ENCODE data around the gene CDKN2B-AS1. TPM values are rescaled to one million over a fixed set of nuclear protein-coding genes. Genes with fewer than 3 reads are reported as not detected.
A peak's percentile ranks its signal among the peaks of the same experiment; 100 is the strongest.

The CDKN2B-AS1 gene
- polyA plus RNA-seq, 12 donors: 0.17 to 0.29 (median 0.19) TPM; not detected in 7

DNA sequence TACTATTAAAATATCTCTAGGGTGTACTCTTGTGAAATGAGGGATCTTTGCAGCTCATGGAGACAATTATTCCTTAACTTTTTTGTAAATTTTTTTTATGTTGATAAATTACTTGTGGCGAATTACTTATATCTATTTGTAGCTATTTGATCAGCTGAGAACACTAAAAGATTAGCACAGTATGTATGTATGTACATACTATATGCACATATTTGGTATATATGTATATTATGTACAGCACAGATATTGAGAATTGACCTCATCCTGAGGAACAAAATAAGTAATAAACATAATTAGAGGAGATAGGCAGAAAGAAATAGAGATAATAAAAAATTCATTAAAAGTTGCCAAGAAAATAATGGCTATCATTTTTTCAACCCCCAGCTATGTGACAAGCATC is 12.2 kb upstream of the CDKN2B-AS1 start:
- no peak for DNase-seq

DNA sequence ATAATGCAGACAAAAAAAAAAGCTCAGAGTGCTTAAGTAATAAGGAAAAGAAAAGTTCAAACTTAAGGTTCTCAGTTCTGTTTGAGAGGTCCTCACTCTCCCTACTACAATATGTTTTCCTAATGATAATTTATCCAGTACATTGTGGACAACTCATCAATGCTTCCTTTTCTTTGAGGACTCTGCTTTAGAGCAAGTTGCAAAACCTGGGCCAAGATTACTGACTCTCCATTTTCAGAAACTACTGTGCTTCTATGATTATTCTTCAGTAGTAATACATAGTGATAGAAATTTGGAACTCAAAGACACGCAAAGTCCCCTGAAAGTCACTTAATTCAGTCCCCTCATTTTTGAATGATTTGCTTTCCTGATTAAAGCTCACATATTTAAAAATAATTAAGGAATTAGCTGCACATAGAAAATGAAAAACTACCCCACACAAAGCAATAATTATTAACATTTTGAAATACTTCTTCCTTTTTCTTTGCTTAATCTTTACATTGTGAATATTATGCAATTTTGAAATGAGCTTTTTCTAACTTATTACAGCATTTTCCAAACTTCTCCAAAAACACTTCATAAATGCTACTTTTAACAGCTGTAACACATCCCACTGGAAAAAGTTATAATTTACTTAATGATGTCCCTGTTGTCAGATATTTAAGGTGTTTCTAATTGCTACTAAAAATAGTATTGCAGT is 11.6 kb upstream of the CDKN2B-AS1 start:
- no peak for DNase-seq

DNA sequence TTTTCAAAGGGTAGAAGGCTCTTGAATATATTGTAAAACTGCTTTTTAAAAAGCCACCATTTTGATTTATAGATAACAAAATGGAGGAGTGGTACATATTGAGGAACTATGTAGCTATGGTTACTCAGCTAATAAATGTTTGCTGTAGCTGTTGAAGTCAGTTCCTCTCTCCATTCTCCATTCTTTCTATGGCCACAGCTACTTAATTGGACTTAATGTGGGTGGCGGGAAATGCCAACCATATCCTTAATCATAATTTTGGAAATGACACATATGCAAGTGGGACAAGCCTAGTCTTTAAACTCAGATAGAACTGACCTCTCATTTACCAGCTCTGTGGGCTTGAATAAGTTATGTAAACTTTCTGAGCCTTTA is 11.0 kb upstream of the CDKN2B-AS1 start:
- DNase-seq: no peak

DNA sequence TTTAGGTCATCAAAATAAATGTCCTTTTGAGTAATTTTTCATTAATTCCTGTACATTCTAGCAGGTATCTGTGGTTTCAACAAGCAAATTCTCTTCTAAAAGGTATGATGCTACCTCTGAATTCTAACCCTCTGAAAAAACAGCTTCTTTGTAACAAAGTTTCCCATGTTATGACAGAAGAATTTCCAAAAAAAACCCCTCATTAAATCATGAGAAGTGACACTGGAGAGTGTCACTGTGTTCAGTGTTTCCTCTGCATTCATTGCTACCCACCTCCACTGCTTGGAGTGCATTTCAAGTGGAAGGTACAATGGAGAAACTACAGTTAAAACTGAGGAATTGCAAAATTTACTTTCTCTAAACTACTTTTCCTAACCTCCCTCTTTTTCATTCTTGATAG is 10.5 kb upstream of the CDKN2B-AS1 start:
- no peak for DNase-seq

DNA sequence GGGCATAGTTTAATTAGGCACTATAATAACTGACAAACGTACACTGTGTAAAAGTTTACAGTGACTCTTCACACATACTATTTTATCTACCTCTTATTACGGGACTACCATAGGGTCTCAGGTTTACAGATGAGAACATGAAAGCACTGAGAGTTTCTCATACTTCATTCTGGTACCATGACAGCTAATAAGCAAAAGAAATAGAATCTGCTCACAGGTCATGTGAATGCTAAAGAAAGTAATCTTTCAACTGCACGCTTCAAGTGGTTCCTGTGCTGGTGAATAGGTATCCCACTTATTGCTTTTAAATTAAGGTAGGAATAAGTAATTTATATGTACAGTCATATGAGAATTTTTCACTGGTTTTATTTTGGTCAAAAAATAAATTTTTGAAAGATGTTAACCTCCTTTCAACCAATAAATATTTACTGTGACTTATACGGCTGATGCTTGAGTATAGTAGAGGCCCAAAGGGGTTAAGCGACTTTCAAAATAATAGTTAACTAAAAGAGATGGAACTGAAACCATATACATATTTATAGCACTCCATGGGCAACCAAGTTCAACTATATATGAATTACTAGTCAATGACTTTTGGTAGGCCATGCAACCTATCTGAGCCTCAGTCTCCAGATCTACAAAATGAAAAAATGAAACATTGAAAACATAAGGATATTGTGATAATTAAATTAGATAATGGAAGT is 8.5 kb upstream of the CDKN2B-AS1 start:
- no peak for DNase-seq

DNA sequence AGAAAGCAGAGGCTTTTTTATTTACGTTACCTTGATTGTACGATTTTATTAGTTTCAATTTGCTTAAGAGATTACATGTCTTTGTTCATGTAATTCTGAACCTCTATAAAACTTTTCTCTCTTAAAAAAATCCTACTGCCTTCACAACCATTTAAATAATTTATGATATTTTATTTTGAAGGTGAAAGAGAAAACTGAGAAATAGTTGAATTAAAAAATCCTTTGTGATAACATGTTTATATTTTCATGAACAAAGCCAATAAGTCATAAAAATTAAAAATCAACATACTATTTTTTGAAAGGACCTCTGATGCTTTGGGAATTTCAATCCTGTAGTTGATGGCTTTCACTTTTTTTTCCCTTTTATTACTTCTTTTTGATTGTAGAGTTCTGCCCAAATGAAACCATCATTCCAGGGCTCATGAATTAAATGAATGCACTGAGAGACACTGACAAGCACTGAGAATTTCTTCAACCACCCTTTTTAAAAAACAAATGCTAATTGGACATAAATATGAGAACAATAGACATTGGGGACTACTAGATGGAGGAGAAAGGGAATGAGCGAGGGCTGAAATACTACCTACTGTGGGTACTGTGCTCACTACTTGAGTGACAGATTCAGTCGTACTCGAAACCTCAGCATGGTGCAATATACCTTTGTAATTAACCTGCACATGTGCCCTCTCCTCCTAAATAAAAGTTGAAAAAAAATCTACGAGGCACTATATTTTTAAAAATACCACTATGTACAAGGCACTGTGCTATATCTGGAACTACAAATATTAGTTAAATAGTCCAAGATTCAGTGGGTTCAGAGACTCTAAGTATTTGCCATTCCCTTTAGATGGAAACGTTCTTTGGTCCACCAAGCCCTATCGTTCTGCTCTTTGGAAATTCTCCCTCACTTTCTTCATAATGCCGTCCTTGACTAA is 6.3 kb upstream of the CDKN2B-AS1 start:
- DNase-seq: no peak

DNA sequence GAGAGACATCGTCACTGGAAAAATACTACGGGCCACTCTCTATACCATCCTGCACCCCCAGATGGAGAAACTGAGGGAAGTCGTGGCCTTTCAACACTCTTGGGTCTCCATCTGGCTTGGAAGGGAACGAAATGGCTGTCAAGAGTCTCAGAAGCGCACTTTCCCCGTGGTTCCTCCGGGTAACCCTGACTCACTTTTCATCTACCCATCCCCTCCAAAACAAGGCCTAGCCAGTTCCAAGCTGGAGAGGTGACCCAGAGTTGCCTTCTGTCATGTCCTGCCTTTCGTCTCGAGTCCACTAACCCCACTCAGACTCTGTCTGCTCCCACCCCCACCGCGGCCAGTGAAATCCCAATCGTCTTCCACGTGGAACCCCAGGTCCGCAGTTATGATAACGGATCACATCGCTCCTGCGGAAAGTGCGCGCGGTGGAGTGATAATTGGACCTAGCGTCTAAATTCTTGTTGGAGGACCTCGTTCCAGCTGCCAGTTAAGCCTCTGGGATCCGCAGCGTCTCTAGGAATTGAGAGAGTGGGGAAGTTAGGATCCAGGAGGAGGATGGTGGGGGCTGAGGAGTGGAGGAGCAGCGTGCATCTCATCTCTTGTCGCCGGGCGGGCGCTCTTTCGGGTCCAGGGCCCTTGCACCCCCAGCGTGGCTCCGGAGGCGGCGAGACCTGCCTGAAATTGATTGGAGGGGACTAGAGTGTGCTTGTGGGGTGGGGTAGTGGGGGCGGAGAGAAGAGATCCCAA is 5.0 kb upstream of the CDKN2B-AS1 start:
- DNase-seq: no peak

DNA sequence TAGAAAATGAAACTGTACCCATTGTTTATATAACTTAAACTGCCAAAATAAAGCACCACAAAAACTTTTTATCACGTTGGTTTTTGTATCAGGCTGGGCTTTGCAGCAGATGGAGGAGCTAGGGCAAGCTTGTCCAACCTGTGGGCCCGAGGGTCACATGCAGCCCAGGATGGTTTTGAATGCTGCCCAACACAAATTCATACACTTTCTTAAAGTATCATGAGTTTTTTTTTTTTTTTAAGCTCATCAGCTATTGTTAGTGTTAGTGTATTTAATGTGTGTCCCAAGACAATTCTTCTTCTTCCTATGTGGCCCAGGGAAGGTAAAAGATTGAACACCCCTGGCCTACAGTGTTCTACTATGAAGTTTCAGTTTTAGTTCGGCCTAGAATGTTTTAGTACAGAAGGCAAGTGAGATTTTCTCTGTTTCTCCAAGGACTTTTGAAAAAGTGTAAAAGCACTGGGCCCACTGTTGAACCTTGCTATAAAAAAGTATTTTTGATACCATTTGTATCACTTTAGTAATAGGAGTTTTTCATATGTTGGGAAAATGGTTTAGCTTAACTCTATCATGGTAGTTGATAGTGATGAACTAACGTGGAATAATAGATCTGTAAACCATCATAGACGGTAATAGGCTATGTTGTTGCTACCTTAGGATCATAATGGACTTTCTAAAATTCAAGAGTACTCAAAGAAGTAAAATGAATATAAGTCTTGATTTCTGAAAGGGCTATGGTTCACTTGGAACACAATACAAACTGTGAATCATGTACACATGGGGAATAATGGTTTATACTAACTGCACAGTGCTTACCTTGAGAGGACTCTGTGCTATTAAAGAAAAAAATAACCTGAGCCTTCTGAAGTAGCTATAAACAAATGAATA is 3.3 kb upstream of the CDKN2B-AS1 start:
- DNase-seq: no peak

DNA sequence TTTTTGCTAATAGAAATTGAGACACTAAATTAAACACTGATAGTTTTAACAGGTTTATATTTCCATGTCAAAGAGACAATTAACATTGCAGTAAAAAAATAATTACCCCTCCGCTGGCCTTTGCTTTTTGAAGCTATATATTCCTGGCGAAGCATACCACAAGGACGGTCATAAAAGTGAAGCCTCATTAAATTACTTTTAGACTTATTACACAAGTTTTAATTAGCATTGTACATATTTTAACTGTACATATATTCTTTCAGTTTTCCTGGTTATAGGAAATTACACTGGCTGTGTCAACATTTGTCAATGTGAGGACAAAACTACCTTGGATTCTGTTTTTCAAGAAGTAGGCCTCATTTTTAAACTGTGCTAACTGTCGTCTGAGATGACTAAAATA is 1.6 kb upstream of the CDKN2B-AS1 start:
- DNase-seq: no peak

DNA sequence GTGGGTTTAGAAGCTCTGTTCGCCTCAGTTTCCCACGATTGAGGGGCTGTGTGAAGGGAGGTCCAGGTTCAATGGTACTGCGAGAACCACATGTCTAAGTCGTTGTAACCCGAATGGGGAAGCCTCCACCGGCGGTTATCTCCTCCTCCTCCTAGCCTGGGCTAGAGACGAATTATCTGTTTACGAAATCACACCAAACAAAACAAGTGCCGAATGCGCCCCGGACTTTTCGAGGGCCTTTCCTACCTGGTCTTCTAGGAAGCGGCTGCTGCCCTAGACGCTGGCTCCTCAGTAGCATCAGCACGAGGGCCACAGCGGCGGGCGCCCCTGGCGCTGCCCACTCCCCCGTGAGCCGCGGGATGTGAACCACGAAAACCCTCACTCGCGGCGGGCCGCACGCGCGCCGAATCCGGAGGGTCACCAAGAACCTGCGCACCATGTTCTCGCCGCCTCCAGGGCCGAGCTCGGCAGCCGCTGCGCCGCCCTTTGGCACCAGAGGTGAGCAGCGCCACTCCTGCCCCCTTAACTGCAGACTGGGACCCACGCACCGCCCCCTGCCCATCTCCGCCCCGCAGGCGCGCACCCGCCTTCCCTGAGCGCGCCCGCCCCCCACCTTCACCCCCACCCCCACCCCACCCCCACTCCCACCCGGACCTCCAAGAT is 567 bp upstream of the CDKN2B-AS1 start, which contains the start of gene CDKN2A:
Gene CDKN2A, minus strand, starts transcription at position 500 of the 663 bp plus-strand sequence.
- no peak for DNase-seq

DNA sequence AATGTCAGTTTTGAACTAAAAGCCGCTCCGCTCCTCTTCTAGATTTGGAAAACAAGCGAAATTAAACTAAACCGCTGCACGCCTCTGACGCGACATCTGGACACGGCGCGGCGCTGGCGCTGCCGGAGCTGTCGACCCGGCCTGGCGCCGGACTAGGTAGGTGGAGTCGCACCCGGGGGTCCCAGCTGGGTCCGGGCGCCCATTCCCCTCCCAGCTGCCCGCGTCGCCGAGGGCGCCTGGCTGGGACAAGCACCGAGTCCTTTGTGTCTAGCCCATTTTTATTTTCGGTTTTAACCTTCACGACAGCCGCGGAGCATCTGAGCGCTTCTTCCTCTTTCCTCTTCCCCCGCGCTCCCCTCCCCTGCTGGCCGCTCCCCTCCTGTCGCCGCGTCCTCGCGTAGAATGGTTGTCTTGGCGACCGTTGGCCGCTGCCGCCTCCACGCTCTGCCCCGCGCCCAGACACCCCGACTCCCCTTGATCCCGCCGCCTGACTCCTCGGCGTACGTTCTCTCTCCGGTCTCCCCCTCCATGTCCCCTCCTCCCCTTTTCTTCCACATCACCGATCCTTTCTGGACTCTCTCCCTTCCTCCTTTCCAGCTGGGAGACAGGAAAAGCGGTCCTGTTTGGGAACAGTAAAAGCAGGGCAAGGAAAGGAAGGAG is 545 bp downstream of the CDKN2B-AS1 start:
- DNase-seq: peak; percentile 61

DNA sequence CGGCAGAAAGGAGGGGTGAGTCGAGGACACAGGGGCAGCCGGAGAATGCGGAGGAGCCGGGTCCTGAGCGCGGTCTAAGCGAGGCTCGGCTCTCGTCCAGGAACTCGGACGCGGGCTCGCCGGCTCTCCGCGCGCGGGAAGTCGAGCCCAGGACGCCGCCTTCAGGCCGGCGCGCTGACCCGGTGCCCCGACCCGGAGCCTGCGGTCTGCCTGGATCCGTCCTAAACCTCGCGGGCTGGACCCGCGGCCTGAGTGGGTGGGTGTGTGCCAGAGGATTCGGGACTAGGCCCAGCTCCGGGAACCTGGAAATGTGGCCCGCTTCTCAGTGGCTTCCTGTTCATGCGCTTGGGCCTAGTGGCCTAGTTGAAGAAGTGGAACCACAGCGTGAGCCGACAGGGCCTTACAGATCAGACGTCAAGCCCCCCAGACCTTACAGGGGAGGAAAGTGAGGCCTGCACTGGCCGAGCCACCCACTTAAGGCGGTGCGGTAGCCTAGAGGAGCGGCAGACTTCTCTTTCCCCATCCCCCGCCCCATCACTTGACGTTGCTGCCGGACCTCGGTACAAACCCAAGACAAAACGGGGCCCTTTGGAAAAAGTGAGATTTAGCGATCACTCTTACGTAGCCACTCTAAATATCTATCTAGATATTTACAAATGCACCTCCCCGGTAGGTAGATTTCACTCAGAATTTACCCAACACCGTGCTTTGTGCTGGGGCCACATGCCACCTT is 1.2 kb downstream of the CDKN2B-AS1 start:
- DNase-seq: no peak

DNA sequence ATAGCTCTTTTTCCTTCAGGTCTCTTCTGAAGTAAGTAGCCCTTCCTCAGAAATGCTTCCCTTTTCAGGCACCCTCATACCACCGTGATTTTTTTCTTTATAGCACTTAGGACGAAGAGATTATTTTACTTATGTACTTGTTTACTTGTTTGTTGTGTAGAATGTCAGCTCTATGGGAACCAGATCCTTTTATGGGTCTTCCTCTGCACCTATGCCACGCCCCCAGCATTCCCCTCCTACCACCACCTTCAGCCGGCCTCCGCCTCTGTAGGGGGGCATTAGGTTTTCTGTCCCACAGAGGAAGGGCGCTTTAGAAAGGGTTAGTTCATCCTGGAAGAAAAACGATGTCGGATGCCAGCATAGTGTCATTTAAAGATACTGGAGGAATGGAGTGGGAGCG is 1.8 kb downstream of the CDKN2B-AS1 start:
- no peak for DNase-seq

DNA sequence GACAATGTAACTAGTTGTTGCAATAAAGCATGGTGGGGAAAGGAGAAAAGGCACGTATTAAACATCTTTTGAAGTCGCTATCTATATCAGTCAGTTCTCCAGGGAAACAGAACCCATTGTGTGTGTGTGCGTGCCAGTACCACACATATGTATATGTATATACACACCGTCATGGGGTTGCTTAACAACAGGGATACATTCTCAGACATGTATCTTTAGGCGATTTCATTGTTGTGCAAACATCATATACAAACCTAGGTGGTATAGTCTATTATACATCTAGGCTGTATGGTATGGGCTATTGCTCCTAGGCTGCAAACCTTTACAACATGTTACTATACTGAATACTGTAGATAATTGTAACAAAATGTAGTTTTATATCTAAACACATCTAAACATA is 2.3 kb downstream of the CDKN2B-AS1 start:
- no peak for DNase-seq

DNA sequence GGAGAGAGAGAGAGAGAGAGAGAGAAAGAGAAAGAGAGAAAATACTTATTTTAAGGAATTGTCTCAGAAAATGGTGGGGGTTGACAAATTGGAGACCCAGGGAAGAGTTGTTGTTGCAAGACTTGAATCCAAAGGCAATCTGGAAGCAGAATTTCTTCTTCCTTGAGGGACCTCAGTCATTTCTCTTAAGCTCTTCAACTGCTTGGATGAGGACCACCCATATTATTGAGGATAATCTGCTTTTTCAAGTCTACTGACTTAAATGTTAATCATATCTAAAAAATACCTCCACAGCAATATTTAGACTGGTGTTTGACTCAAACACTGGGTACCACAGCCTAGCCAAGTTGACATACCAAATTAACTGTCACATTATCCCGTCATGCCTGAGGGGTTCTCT is 2.9 kb downstream of the CDKN2B-AS1 start:
- DNase-seq: no peak

DNA sequence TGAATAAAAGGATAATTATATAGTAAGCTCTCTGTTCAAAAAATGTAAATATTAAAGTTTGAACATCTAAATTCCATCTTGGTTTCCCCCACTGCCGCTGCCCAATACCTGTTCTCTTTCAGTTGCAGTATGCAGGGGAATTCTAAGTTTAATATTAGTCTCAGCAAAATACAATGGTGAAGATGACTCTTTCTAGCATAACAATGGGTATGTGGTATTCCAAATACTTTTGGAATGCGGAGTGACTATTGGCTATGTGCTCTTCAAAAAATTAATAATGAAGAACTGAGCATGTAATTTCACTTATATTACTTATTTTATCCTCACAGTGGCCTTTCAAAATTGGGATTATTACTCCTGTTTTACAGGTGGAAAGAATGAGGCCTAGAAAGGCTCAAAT is 3.4 kb downstream of the CDKN2B-AS1 start:
- no peak for DNase-seq

DNA sequence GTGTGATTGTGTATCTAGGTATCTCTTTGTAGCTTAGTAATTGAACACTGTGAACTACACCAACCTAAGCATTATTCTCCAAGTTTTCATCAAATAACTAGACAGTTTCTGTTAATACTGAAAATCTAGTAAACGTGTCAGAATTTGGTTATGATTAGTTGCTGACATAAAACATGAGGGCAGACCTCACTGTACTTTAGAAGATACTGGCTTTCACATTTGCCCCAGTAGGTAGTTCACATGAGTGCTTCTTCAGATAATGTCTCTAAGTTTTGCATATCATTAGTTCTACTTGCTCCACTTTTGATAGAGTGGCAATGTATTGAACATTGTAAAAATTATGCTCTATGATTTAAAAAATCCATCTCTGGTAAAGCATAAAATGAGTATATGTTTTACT is 7.4 kb downstream of the CDKN2B-AS1 start:
- DNase-seq: no peak

DNA sequence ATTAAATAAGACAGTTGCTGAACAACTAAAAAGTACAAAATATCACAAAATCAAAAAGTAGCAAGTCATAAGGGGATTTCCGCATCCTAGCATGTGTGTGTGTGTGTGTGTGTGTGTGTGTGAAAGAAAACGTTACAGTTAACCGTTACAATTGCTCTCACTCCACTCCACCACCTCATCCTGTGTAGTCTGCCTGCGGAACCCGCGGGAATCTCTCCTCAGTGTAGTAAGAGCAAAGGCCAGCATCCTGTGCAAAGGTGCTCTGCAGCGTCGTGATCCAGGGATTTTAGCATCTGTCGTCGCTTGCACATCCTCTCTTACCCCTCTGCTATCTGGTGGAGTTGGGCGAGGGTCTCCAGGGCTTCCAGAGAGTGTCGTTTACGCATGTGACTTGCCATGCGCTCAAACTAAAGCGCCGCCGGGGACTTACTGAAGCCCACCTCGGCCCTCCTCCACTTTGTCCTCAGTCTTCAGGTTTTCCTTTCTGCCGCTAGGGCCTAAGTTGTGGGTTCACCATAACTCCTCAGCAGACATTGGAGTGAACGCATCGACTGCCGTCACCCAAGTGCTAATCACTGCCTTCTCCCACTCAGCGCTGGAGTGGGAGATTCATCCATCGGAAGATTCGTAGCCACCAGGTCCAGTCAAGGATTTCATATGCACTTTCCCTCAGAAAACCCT is 10.6 kb downstream of the CDKN2B-AS1 start:
- no peak for DNase-seq
